Activated CD8-positive, alpha-beta memory T cell treated with anti-CD3 and anti-CD28 coated beads for 36 hours (primary cell): ENCODE data around the gene NUBP2. TPM values are rescaled to one million over a fixed set of nuclear protein-coding genes. Genes with fewer than 3 reads are reported as not detected.

Experiments used
- CTCF ChIA-PET: fragments of 350-600 bp; sonication (Branson Sonifier 250); formaldehyde crosslinking; loops from one replicate; lab custom pipeline; 2021; ENCODE audit warnings: antibody characterized with exemption; lab: Charles Lee
- POLR2A ChIA-PET: fragments of 350-600 bp; sonication (Branson Sonifier 250); formaldehyde crosslinking; loops from one replicate; lab custom pipeline; 2021; ENCODE audit warnings: antibody characterized with exemption; lab: Charles Lee
- total RNA-seq, 2 experiments: library from RNA; stranded (reverse); gene quantifications; one replicate each; pipeline ENCODE4 v1.2.3, GENCODE V29; 2021

The NUBP2 gene
- total RNA-seq, 2 experiments from 2014 or later = 72.7 to 80.2 TPM

GRCh38 chr16:1770328-1771187 lies 12.2 kb upstream of the NUBP2 start:
- CTCF ChIA-PET = interaction anchor here (3.5 kb wide), 1 partner anchor 12 kb away, joined by 19 read pairs; the partner anchor contains the start of genes NUBP2 and SPSB3
- POLR2A ChIA-PET = interaction anchor here (1.2 to 5.2 kb wide), 2 partner anchors 12 to 54 kb away, joined by 3 to 42 read pairs; partner anchors contain the start of genes NUBP2 and SPSB3

- ChIA-PET CTCF (interaction anchor here (0.7 to 3.5 kb wide), 2 partner anchors 12 to 66 kb away, joined by 4 to 19 read pairs; partner anchors contain the start of genes NUBP2 and SPSB3), POLR2A (interaction anchor here (0.8 to 5.2 kb wide), 4 partner anchors 11 to 65 kb away, joined by 3 to 42 read pairs (median 6); partner anchors contain the start of genes MAPK8IP3, NUBP2 and SPSB3)
These were observed 11.4 kb upstream of the NUBP2 start, which contains the start of gene NME3 for GRCh38 chr16:1771188-1771863. NME3 (minus strand) TSS chr16:1771543; CDS start chr16:1771534, 9 bp downstream.

GRCh38 chr16:1771864-1772361 lies 10.8 kb upstream of the NUBP2 start:
- ChIA-PET CTCF (interaction anchor here (0.7 to 3.5 kb wide), 5 partner anchors 11 to 67 kb away, joined by 3 to 19 read pairs (median 3); partner anchors contain the start of genes NUBP2 and SPSB3), POLR2A (interaction anchor here (0.8 to 5.2 kb wide), 3 partner anchors 10 to 66 kb away, joined by 3 to 42 read pairs (median 9); partner anchors contain the start of genes MAPK8IP3, NUBP2 and SPSB3)

- POLR2A ChIA-PET = interaction anchor here (0.8 to 5.2 kb wide), 4 partner anchors 10 to 188 kb away, joined by 3 to 42 read pairs (median 6); partner anchors contain the start of genes MAPK8IP3, NUBP2 and SPSB3
- CTCF ChIA-PET = interaction anchor here (0.7 to 3.5 kb wide), 6 partner anchors 11 to 351 kb away, joined by 3 to 19 read pairs (median 3); partner anchors contain the start of genes MAPK8IP3, NUBP2 and SPSB3
These were observed 10.3 kb upstream of the NUBP2 start, which contains the start of gene EME2 for GRCh38 chr16:1772362-1772907. EME2 (plus strand) TSS chr16:1772810; CDS start chr16:1773228, 418 bp downstream.

- POLR2A ChIA-PET = interaction anchor here (0.8 to 5.2 kb wide), 3 partner anchors 9 to 187 kb away, joined by 4 to 42 read pairs (median 9); partner anchors contain the start of genes MAPK8IP3, NUBP2 and SPSB3
These were observed 9.7 kb upstream of the NUBP2 start, which contains the start of gene MRPS34 for GRCh38 chr16:1772908-1773702. MRPS34 (minus strand) TSS chr16:1773134; CDS start chr16:1773119, 15 bp downstream.

GRCh38 chr16:1773703-1774447 lies 8.9 kb upstream of the NUBP2 start:
- POLR2A ChIA-PET = interaction anchor here (0.6 to 5.2 kb wide), 3 partner anchors 8 to 424 kb away, joined by 3 to 42 read pairs (median 4); partner anchors contain the start of genes NUBP2, RPS2 and SPSB3
- CTCF ChIA-PET = interaction anchor here (0.7 to 1.6 kb wide), 3 partner anchors 9 to 68 kb away, joined by 3 to 7 read pairs (median 4); partner anchors contain the start of genes NUBP2 and SPSB3

More at GRCh38 chr16:1772908-1773702, 9.7 kb upstream of the NUBP2 start, which contains the start of gene MRPS34:
- CTCF ChIA-PET = interaction anchor here (0.7 to 3.5 kb wide), 7 partner anchors 9 to 352 kb away, joined by 3 to 19 read pairs (median 3); partner anchors contain the start of genes MAPK8IP3, NUBP2 and SPSB3

- ChIA-PET POLR2A (interaction anchor here (1.8 to 5.2 kb wide), 2 partner anchors 8 to 190 kb away, joined by 4 to 42 read pairs; partner anchors contain the start of genes NUBP2, RPS2 and SPSB3), CTCF (interaction anchor here (0.7 to 1.6 kb wide), 3 partner anchors 8 to 69 kb away, joined by 3 to 7 read pairs (median 4); partner anchors contain the start of genes NUBP2 and SPSB3)
These were observed 8.3 kb upstream of the NUBP2 start for GRCh38 chr16:1774448-1774780.

GRCh38 chr16:1775006-1775845 lies 7.5 kb upstream of the NUBP2 start:
- CTCF ChIA-PET = interaction anchor here (1.2 to 1.6 kb wide), 2 partner anchors 7 to 66 kb away, joined by 4 to 7 read pairs; partner anchors contain the start of genes NUBP2 and SPSB3
- POLR2A ChIA-PET = interaction anchor here (1.8 kb wide), 1 partner anchor 190 kb away, joined by 4 read pairs; the partner anchor contains the start of gene RPS2

GRCh38 chr16:1775846-1776671 lies 6.7 kb upstream of the NUBP2 start:
- ChIA-PET POLR2A (no interaction called here), CTCF (no interaction called here)

- ChIA-PET CTCF (no interaction called here), POLR2A (no interaction called here)
These were observed 6.1 kb upstream of the NUBP2 start for GRCh38 chr16:1776672-1776955.

- ChIA-PET CTCF (no interaction called here), POLR2A (interaction anchor here (0.6 kb wide), 1 partner anchor 38 kb away, joined by 6 read pairs; no protein-coding TSS in a partner anchor)
These were observed 5.8 kb upstream of the NUBP2 start for GRCh38 chr16:1776991-1777374.

GRCh38 chr16:1777375-1778199 lies 5.2 kb upstream of the NUBP2 start:
- ChIA-PET CTCF (no interaction called here), POLR2A (interaction anchor here (0.6 kb wide), 2 partner anchors 37 to 279 kb away, joined by 6 to 9 read pairs; no protein-coding TSS in a partner anchor)
